K562 (cell line): ENCODE data around the gene PCBP3. TPM values are rescaled to one million over a fixed set of nuclear protein-coding genes. Genes with fewer than 3 reads are reported as not detected.

Experiments
- ATAC-seq: fragments of 200-7000 bp; cut with Tn5 transposase; 3 replicates; pipeline ENCODE4 v1.9.1; 2020; ENCODE audit warnings: moderate library complexity
- BruUV-seq: library from RNA; stranded (reverse); fragments of 400-500 nt; replicated peaks from 2 replicates; lab custom pipeline; 2021; lab: Mats Ljungman, UMichigan
- CTCF ChIA-PET: fragments of 300-600 bp; formaldehyde crosslinking; extraction: SDS; loops from one replicate; lab custom pipeline; 2021; ENCODE audit warnings: low intra/inter-chr PET ratio; lab: Yijun Ruan, JAX
- POLR2A ChIA-PET: fragments of 300-600, 350-650 bp; sonication (Branson Sonifier 250); formaldehyde crosslinking; extraction: SDS; loops from one replicate; lab custom pipeline; 2021; ENCODE audit warnings: antibody characterized with exemption, inconsistent platforms; lab: Yijun Ruan, JAX
- DNase-seq, 4 experiments: peaks; one replicate each; pipeline versions ENCODE4 v3.0.0 to v3.0.0-alpha.2; 2011 to 2018; ENCODE audit warnings: low spot score in 3 of 4, mixed read lengths in 3 of 4; ENCODE audit errors: extremely low read depth in 1 of 4
- FAIRE-seq: peaks from 2 replicates; lab custom pipeline; 2011; peaks lifted over from hg19 to GRCh38; lab: Jason Lieb, UNC
- H2AFZ ChIP-seq: 2 replicates; pipeline ENCODE4 v1.6.0; 2011; ENCODE audit warnings: low read depth, low read length, control low read depth, inconsistent platforms
- H3K27ac ChIP-seq: fragments of 200-600 bp; 3 replicates; pipeline ENCODE4 v1.8.0; 2011; ENCODE audit warnings: low read depth, mild to moderate bottlenecking, control low read depth, inconsistent platforms, low read length, moderate library complexity, mixed read lengths; ENCODE audit errors: extremely low read depth
- H3K27me3 ChIP-seq, 2 experiments: fragments of 300-600 bp in 1 of 2; 2 replicates in 1 of 2; 3 replicates in 1 of 2; pipeline versions ENCODE4 v1.6.0 to v1.8.0; 2011; ENCODE audit warnings: inconsistent platforms in 2 of 2, low read length in 2 of 2, mild to moderate bottlenecking in 1 of 2, mixed read lengths in 1 of 2, moderate library complexity in 1 of 2; ENCODE audit not compliant: control insufficient read depth in 2 of 2, insufficient read depth in 2 of 2
- H3K36me3 ChIP-seq: fragments of 300-600 bp; 3 replicates; pipeline ENCODE4 v1.8.0; 2011; ENCODE audit warnings: mild to moderate bottlenecking, low read length, inconsistent platforms; ENCODE audit not compliant: control insufficient read depth, insufficient read depth
- H3K4me1 ChIP-seq, 2 experiments: fragments of 200-600 bp in 1 of 2; replicated peaks in 1 of 2; 2 replicates in 1 of 2; 3 replicates in 1 of 2; pipeline versions ENCODE4 v1.5.1 to v1.8.0; 2011; ENCODE audit warnings: inconsistent platforms in 2 of 2, low read length in 2 of 2, mild to moderate bottlenecking in 1 of 2, mixed read lengths in 1 of 2, moderate library complexity in 1 of 2; ENCODE audit not compliant: control insufficient read depth in 2 of 2, insufficient read depth in 2 of 2
- H3K4me2 ChIP-seq: 2 replicates; pipeline ENCODE4 v1.6.1; 2011; ENCODE audit warnings: low read length, control low read depth, inconsistent platforms, mixed read lengths; ENCODE audit not compliant: insufficient read depth
- H3K4me3 ChIP-seq: fragments of 200-600 bp; sonication (generic), shearing (Covaris generic); 2 replicates; pipeline ENCODE4 v1.5.1; 2016; ENCODE audit warnings: control low read depth, inconsistent platforms
- H3K79me2 ChIP-seq: fragments of 200-600 bp; 3 replicates; pipeline ENCODE4 v1.8.0; 2011; ENCODE audit warnings: low read length, inconsistent platforms; ENCODE audit not compliant: control insufficient read depth, insufficient read depth
- H3K9ac ChIP-seq, 2 experiments: 2 replicates each; pipeline versions ENCODE4 v1.6.0 to v1.6.1; 2011; ENCODE audit warnings: low read depth in 2 of 2, low read length in 2 of 2, control low read depth in 1 of 2, inconsistent platforms in 1 of 2, mild to moderate bottlenecking in 1 of 2, mixed read lengths in 1 of 2; ENCODE audit not compliant: insufficient read depth in 1 of 2
- H3K9me1 ChIP-seq: one replicate; pipeline ENCODE4 v1.6.0; 2011; ENCODE audit warnings: inconsistent platforms, mild to moderate bottlenecking, low read length, moderate library complexity; ENCODE audit not compliant: control insufficient read depth, insufficient read depth
- H3K9me3 ChIP-seq: replicated peaks from 2 replicates; pipeline ENCODE4 v1.5.1; 2011; ENCODE audit warnings: low read depth, low read length, inconsistent platforms; ENCODE audit not compliant: control insufficient read depth, insufficient read depth
- H4K20me1 ChIP-seq: replicated peaks from 2 replicates; pipeline ENCODE4 v1.6.1; 2011; ENCODE audit warnings: low read length, inconsistent platforms, mixed read lengths; ENCODE audit not compliant: control insufficient read depth, insufficient read depth
- ARID2 ChIP-seq: fragments of 450-650 bp; IDR thresholded peaks from 2 replicates; pipeline ENCODE4 v1.6.1; 2017; ENCODE audit warnings: antibody characterized with exemption, mild to moderate bottlenecking
- CC2D1A ChIP-seq: fragments of 450-650 bp; IDR thresholded peaks from 2 replicates; pipeline ENCODE4 v1.6.1; 2017; ENCODE audit warnings: mild to moderate bottlenecking
- CHCHD3 ChIP-seq: fragments of 250-450 bp; sonication (Bioruptor Pico); IDR thresholded peaks from 2 replicates; pipeline ENCODE4 v2.1.2; 2022; ENCODE audit warnings: mild to moderate bottlenecking
- CHD2 ChIP-seq: IDR thresholded peaks from 2 replicates; pipeline ENCODE4 v1.6.1; 2011; ENCODE audit warnings: low read depth, low read length
- CXXC5 ChIP-seq: fragments of 250-450 bp; sonication (Bioruptor Pico); IDR thresholded peaks from 2 replicates; pipeline ENCODE4 v1.8.0; 2022; ENCODE audit warnings: inconsistent platforms, mild to moderate bottlenecking, moderate library complexity
- E4F1 ChIP-seq: fragments of 250-450 bp; sonication (Bioruptor Pico); IDR thresholded peaks from 2 replicates; pipeline ENCODE4 v1.5.0; 2021; ENCODE audit warnings: mild to moderate bottlenecking, borderline replicate concordance
- FOSL1 ChIP-seq: fragments of 200-800 bp; sonication (Bioruptor generic); conservative IDR thresholded peaks from 2 replicates; pipeline ENCODE4 v1.6.1; 2016; ENCODE audit warnings: missing genetic modification characterization, missing compliant biosample characterization
- FOXK1 ChIP-seq: sonication (generic); formaldehyde crosslinking; IDR thresholded peaks from 2 replicates; pipeline ENCODE4 v1.8.0; 2022; ENCODE audit warnings: missing genetic modification reagents, mild to moderate bottlenecking, borderline replicate concordance
- HMG20A ChIP-seq: fragments of 450-650 bp; formaldehyde crosslinking; conservative IDR thresholded peaks from 2 replicates; pipeline ENCODE4 v1.4.0; 2020; ENCODE audit warnings: mild to moderate bottlenecking, mixed read lengths
- HNRNPUL1 ChIP-seq: fragments of 200-400 bp; formaldehyde crosslinking; IDR thresholded peaks from 2 replicates; pipeline ENCODE4 v1.6.1; 2017; ENCODE audit warnings: low read length
- MBD1 ChIP-seq: fragments of 250-450 bp; sonication (Bioruptor Pico); IDR thresholded peaks from 2 replicates; pipeline ENCODE4 v1.8.0; 2022; ENCODE audit warnings: inconsistent platforms
- NONO ChIP-seq, 2 experiments: fragments of 200-400 bp in 1 of 2; fragments of 450-650 bp in 1 of 2; formaldehyde crosslinking in 1 of 2; IDR thresholded peaks; 2 replicates each; pipeline ENCODE4 v1.6.1; 2017; ENCODE audit warnings: low read depth in 2 of 2, mild to moderate bottlenecking in 2 of 2, moderate library complexity in 2 of 2, low read length in 1 of 2
- PCBP2 ChIP-seq: fragments of 200-400 bp; formaldehyde crosslinking; IDR thresholded peaks from 2 replicates; pipeline ENCODE4 v1.6.1; 2018; ENCODE audit warnings: low read length, low read depth, mild to moderate bottlenecking, moderate library complexity; ENCODE audit not compliant: poor library complexity, severe bottlenecking
- PYGO2 ChIP-seq: fragments of 450-650 bp; IDR thresholded peaks from 2 replicates; pipeline ENCODE4 v1.6.1; 2016; ENCODE audit warnings: mild to moderate bottlenecking, missing genetic modification characterization, moderate library complexity, missing compliant biosample characterization
- ZNF586 ChIP-seq: fragments of 450-650 bp; formaldehyde crosslinking; conservative IDR thresholded peaks from 2 replicates; pipeline ENCODE4 v1.4.0; 2020; ENCODE audit warnings: mild to moderate bottlenecking, moderate library complexity
- ZNF778 ChIP-seq: fragments of 450-650 bp; formaldehyde crosslinking; IDR thresholded peaks from 2 replicates; pipeline ENCODE4 v1.4.0; 2020; ENCODE audit warnings: mild to moderate bottlenecking, moderate library complexity
- WGBS: fragments of 100-300 bp; shearing (Covaris generic); methylation state at CpG from one replicate; pipeline ENCODE4 v1.1.6; 2016; ENCODE audit warnings: low coverage, mixed read lengths; ENCODE audit not compliant: insufficient coverage; ENCODE audit errors: missing lambda C conversion rate; 5-methylcytosine and 5-hydroxymethylcytosine counted together
- in situ Hi-C: fragments of 300-500 bp; cut with MboI; formaldehyde crosslinking; loops from 4 replicates; pipeline ENCODE4 v1.15.0; 2018; ENCODE audit warnings: inconsistent platforms, mixed read lengths
- intact Hi-C: fragments of 100-400 bp; cut with micrococcal nuclease; formaldehyde crosslinking; loops from 2 replicates; pipeline ENCODE4 v1.14.2; 2022
- polyA plus RNA-seq, 8 experiments: library from polyadenylated mRNA; depleted of rRNA in 4 of 8; stranded (reverse) in 5 of 8; unstranded in 3 of 8; fragments of >200 nt; fragmentation: Nextera tagmentation in 2 of 8; fragmentation: Illumina TruSeq in 1 of 8; extraction: Ambion mirVana in 2 of 8; extraction: Trizol in 1 of 8; gene quantifications; 2 replicates each; pipeline versions ENCODE4 v1.2.1 to v1.2.3, GENCODE V29; 2011 to 2014; ENCODE audit warnings: inconsistent platforms in 1 of 8, missing spikeins in 1 of 8
- total RNA-seq, 7 experiments: library from RNA; depleted of rRNA in 6 of 7; stranded (reverse); fragments of >200 nt in 6 of 7; fragmentation: Illumina TruSeq in 2 of 7; extraction: Trizol in 2 of 7; gene quantifications; 2 replicates each; pipeline versions ENCODE4 v1.2.1 to v1.2.3, GENCODE V29; 2011 to 2021; ENCODE audit warnings: low replicate concordance in 1 of 7

The PCBP3 gene
- total and polyA plus RNA-seq, 9 of the 15 experiments (the other 6 are each of a cell fraction or from before 2014, with no cell fraction given), result 0.18 TPM; not detected in 8

GRCh38 chr21:45895778-45896370 lies 252.3 kb downstream of the PCBP3 start:
- H3K9me3 ChIP-seq, result no peaks in the 10 kb centered on the region
- no peak overlapping the region for H2AFZ ChIP-seq
- POLR2A ChIA-PET, result interaction anchor here (0.6 kb wide), 1 partner anchor 123 kb away, joined by 3 read pairs; no protein-coding TSS in a partner anchor
- in situ Hi-C loops (no loop called here), intact Hi-C loops (no loop called here)
- no peaks in the 10 kb centered on the region for H3K9me1 ChIP-seq
- peaks cover 39 to 79% of the 10 kb centered on the region in 2 experiments; a peak in 4 of 5 replicates for H3K27me3 ChIP-seq
- no peak overlapping the region for H3K27ac ChIP-seq
- no TSS peak for BruUV-seq
- ATAC-seq (no peak), DNase-seq (no peak), FAIRE-seq (no peak)
- no peaks in the 10 kb centered on the region for H3K79me2 ChIP-seq
- no peak overlapping the region for H3K4me2 ChIP-seq
- no peak overlapping the region; a peak in 1 of 4 replicates for H3K9ac ChIP-seq
- CTCF ChIA-PET, result no interaction called here
- TF ChIP-seq ZNF778 (CRISPR knock-in tag) (no peak), ZNF586 (CRISPR knock-in tag) (no peak), NONO (IDR thresholded peaks at IDR 0.05; ENCODE audit: low read depth in 2 of 2, low read length in 1 of 2) (no peak), E4F1 (CRISPR knock-in tag) (no peak), CXXC5 (CRISPR knock-in tag) (no peak), HMG20A (CRISPR knock-in tag) (no peak), CHD2 (no peak), FOSL1 (no peak), PCBP2 (no peak), CC2D1A (no peak), HNRNPUL1 (no peak), CHCHD3 (CRISPR knock-in tag) (no peak), PYGO2 (tag) (no peak), FOXK1 (CRISPR knock-in tag) (no peak), ARID2 (no peak), MBD1 (CRISPR knock-in tag) (no peak)
- no peaks in the 10 kb centered on the region for H3K36me3 ChIP-seq
- H3K4me1 ChIP-seq, result peaks cover 0 to 11% of the 10 kb centered on the region in 2 experiments; a peak in 2 of 5 replicates
- under 1% methylated on average over 16 of the region's 17 CpGs for WGBS
- no peak overlapping the region for H3K4me3 ChIP-seq
- peaks cover 28% of the 10 kb centered on the region; the same call in 1 of the 2 replicates for H4K20me1 ChIP-seq
